K562 (cell line): ENCODE data around the gene SRRT. TPM values are rescaled to one million over a fixed set of nuclear protein-coding genes. Genes with fewer than 3 reads are reported as not detected.

Experiments
- ATF1 ChIP-seq, 2 experiments: fragments of 450-650 bp in 1 of 2; IDR thresholded peaks; 2 replicates each; pipeline ENCODE4 v1.6.1; 2016; ENCODE audit warnings: missing compliant biosample characterization in 1 of 2, missing genetic modification characterization in 1 of 2
- EZH2 ChIP-seq: IDR thresholded peaks from 2 replicates; pipeline ENCODE4 v1.6.1; 2012; ENCODE audit warnings: low read depth, mild to moderate bottlenecking, inconsistent platforms, low read length, borderline replicate concordance
- HMBOX1 ChIP-seq: sonication (generic); IDR thresholded peaks from 2 replicates; pipeline ENCODE4 v1.6.1; 2016
- HNRNPLL ChIP-seq: fragments of 200-400 bp; formaldehyde crosslinking; IDR thresholded peaks from 2 replicates; pipeline ENCODE4 v1.6.1; 2017; ENCODE audit warnings: low read length, low read depth, mild to moderate bottlenecking; ENCODE audit not compliant: poor library complexity, severe bottlenecking
- MLX ChIP-seq, 2 experiments: fragments of 450-650 bp in 1 of 2; sonication (generic) in 1 of 2; formaldehyde crosslinking; conservative IDR thresholded peaks; 2 replicates each; pipeline versions ENCODE4 v1.4.0 to v1.8.1; 2020 to 2022; ENCODE audit warnings: mild to moderate bottlenecking in 1 of 2, missing genetic modification reagents in 1 of 2
- POLR2AphosphoS5 ChIP-seq: IDR thresholded peaks from 2 replicates; pipeline ENCODE4 v1.6.1; 2011; ENCODE audit warnings: mild to moderate bottlenecking, low read depth, low read length, moderate library complexity; ENCODE audit not compliant: control insufficient read depth, insufficient read depth
- POLR2G ChIP-seq: fragments of 200-400 bp; formaldehyde crosslinking; IDR thresholded peaks from 2 replicates; pipeline ENCODE4 v1.6.1; 2017; ENCODE audit warnings: low read depth, mild to moderate bottlenecking, antibody characterized with exemption, low read length, moderate library complexity
- TSC22D4 ChIP-seq: fragments of 450-650 bp; IDR thresholded peaks from 2 replicates; pipeline ENCODE4 v1.6.1; 2016; ENCODE audit warnings: missing genetic modification characterization, missing biosample characterization, control low read depth
- U2AF2 ChIP-seq: fragments of 200-400 bp; formaldehyde crosslinking; optimal IDR thresholded peaks from 2 replicates; pipeline ENCODE3; 2017; ENCODE audit warnings: low read depth, mild to moderate bottlenecking, low read length
- ZBTB43 ChIP-seq: sonication (generic); formaldehyde crosslinking; IDR thresholded peaks from 2 replicates; pipeline ENCODE4 v1.8.0; 2023; ENCODE audit warnings: mild to moderate bottlenecking, missing genetic modification reagents
- ZBTB49 ChIP-seq: sonication (generic); formaldehyde crosslinking; IDR thresholded peaks from 2 replicates; pipeline ENCODE4 v1.8.0; 2022; ENCODE audit warnings: missing genetic modification reagents, mild to moderate bottlenecking, borderline replicate concordance
- ZKSCAN3 ChIP-seq: fragments of 250-450 bp; sonication (Bioruptor Pico); IDR thresholded peaks from 2 replicates; pipeline ENCODE4 v1.4.0; 2020
- ZNF280B ChIP-seq: fragments of 250-450 bp; sonication (Bioruptor Pico); IDR thresholded peaks from 2 replicates; pipeline ENCODE4 v1.5.1; 2021; ENCODE audit warnings: mild to moderate bottlenecking
- ZNF75A ChIP-seq: fragments of 450-650 bp; formaldehyde crosslinking; IDR thresholded peaks from 2 replicates; pipeline ENCODE4 v1.4.0; 2020; ENCODE audit warnings: mild to moderate bottlenecking
- ZNF766 ChIP-seq: fragments of 200-800 bp; sonication (Bioruptor generic); conservative IDR thresholded peaks from 2 replicates; pipeline ENCODE4 v1.6.1; 2016; ENCODE audit warnings: missing genetic modification characterization, missing compliant biosample characterization
- polyA plus RNA-seq, 8 experiments: library from polyadenylated mRNA; depleted of rRNA in 4 of 8; stranded (reverse) in 5 of 8; unstranded in 3 of 8; fragments of >200 nt; fragmentation: Nextera tagmentation in 2 of 8; fragmentation: Illumina TruSeq in 1 of 8; extraction: Ambion mirVana in 2 of 8; extraction: Trizol in 1 of 8; gene quantifications; 2 replicates each; pipeline versions ENCODE4 v1.2.1 to v1.2.3, GENCODE V29; 2011 to 2014; ENCODE audit warnings: inconsistent platforms in 1 of 8, missing spikeins in 1 of 8
- total RNA-seq, 7 experiments: library from RNA; depleted of rRNA in 6 of 7; stranded (reverse); fragments of >200 nt in 6 of 7; fragmentation: Illumina TruSeq in 2 of 7; extraction: Trizol in 2 of 7; gene quantifications; 2 replicates each; pipeline versions ENCODE4 v1.2.1 to v1.2.3, GENCODE V29; 2011 to 2021; ENCODE audit warnings: low replicate concordance in 1 of 7

The SRRT gene
- total and polyA plus RNA-seq, 9 of the 15 experiments (the other 6 are each of a cell fraction or from before 2014, with no cell fraction given) = 10.3 to 263 (median 84.4) TPM

- TF ChIP-seq ZBTB49 (CRISPR knock-in tag) (no peak), HMBOX1 (no peak), POLR2G (no peak), EZH2 (no peak), ZNF75A (CRISPR knock-in tag) (no peak), ATF1 (CRISPR knock-in tag; IDR thresholded peaks at IDR 0.05) (no peak), ATF1 (tag; IDR thresholded peaks at IDR 0.05) (0 out of 2 replicates have a peak, but pooled peaks have one; percentile 25), ZKSCAN3 (CRISPR knock-in tag) (no peak), ZNF766 (CRISPR knock-in tag) (peak; percentile 78; the same call in 1 of the 2 replicates), MLX (CRISPR knock-in tag; conservative IDR thresholded peaks at IDR 0.05) (no peak), POLR2AphosphoS5 (0 out of 2 replicates have a peak, but pooled peaks have one; percentile 23), ZNF280B (no peak), U2AF2 (no peak), TSC22D4 (no peak), HNRNPLL (peak; percentile 24), ZBTB43 (no peak)
These were observed 12.8 kb downstream of the SRRT start (continued) for GRCh38 chr7:100887516-100888290.
